DOHH2 (cell line): ENCODE measurements around the gene DPYSL5.

ENCODE experiments used
- H3F3A ChIP-seq: fragments of 200-600 bp; sonication (generic), shearing (Covaris generic); 2 replicates; pipeline ENCODE4 v1.6.0; 2016; ENCODE audit warnings: antibody characterized with exemption, mild to moderate bottlenecking; ENCODE audit not compliant: control insufficient read depth, insufficient read depth
- H3K27ac ChIP-seq: fragments of 200-600 bp; sonication (generic); 2 replicates; pipeline ENCODE4 v1.5.1; 2014; ENCODE audit warnings: low read depth, mild to moderate bottlenecking, low read length, moderate library complexity
- H3K27me3 ChIP-seq: fragments of 200-600 bp; sonication (generic); 2 replicates; pipeline ENCODE4 v1.6.1; 2014; ENCODE audit warnings: mild to moderate bottlenecking, low read length, mixed read lengths; ENCODE audit not compliant: control insufficient read depth
- H3K36me3 ChIP-seq: fragments of 200-600 bp; sonication (generic); 2 replicates; pipeline ENCODE4 v1.6.1; 2014; ENCODE audit warnings: mild to moderate bottlenecking, low read length, moderate library complexity, mixed read lengths; ENCODE audit not compliant: control insufficient read depth
- H3K4me1 ChIP-seq: fragments of 200-600 bp; sonication (generic); 2 replicates; pipeline ENCODE4 v1.6.1; 2014; ENCODE audit warnings: mild to moderate bottlenecking, low read length, mixed read lengths; ENCODE audit not compliant: control insufficient read depth
- H3K4me2 ChIP-seq: fragments of 200-600 bp; sonication (generic); 2 replicates; pipeline ENCODE4 v1.6.0; 2014; ENCODE audit warnings: mild to moderate bottlenecking, low read length, moderate library complexity
- H3K4me3 ChIP-seq: fragments of 200-600 bp; sonication (generic); 2 replicates; pipeline ENCODE4 v1.5.1; 2014; ENCODE audit warnings: mild to moderate bottlenecking, low read length, mixed read lengths
- H3K79me2 ChIP-seq: fragments of 200-600 bp; sonication (generic); 2 replicates; pipeline ENCODE4 v1.6.1; 2014; ENCODE audit warnings: mild to moderate bottlenecking, low read length, mixed read lengths; ENCODE audit not compliant: control insufficient read depth
- H3K9me2 ChIP-seq: fragments of 200-600 bp; sonication (generic); replicated peaks from 2 replicates; pipeline ENCODE4 v1.6.1; 2014; ENCODE audit warnings: mild to moderate bottlenecking, low read length, mixed read lengths; ENCODE audit not compliant: control insufficient read depth
- H3K9me3 ChIP-seq: fragments of 200-600 bp; sonication (generic); 2 replicates; pipeline ENCODE4 v1.6.1; 2014; ENCODE audit warnings: antibody characterized with exemption, low read length, mixed read lengths; ENCODE audit not compliant: control insufficient read depth, insufficient read depth
- H4K20me1 ChIP-seq: fragments of 200-600 bp; sonication (generic); 2 replicates; pipeline ENCODE4 v1.6.0; 2014; ENCODE audit warnings: low read depth, mild to moderate bottlenecking, antibody characterized with exemption, low read length, moderate library complexity; ENCODE audit not compliant: control insufficient read depth, insufficient read depth
- CTCF ChIP-seq: fragments of 200-600 bp; sonication (generic); IDR thresholded peaks from one replicate; pipeline ENCODE4 v1.5.1; 2014; ENCODE audit warnings: antibody characterized with exemption, mild to moderate bottlenecking, low read depth, low read length; ENCODE audit not compliant: poor library complexity, severe bottlenecking
- EZH2phosphoT487 ChIP-seq: fragments of 200-600 bp; sonication (generic); IDR thresholded peaks from 2 replicates; pipeline ENCODE4 v1.6.1; 2017; ENCODE audit warnings: borderline replicate concordance, mild to moderate bottlenecking, antibody characterized with exemption, low read length, moderate library complexity, mixed read lengths

Gene DPYSL5

GRCh38 chr2:26998323-26998722 is 150.4 kb downstream of the DPYSL5 start:
- no peaks in the 10 kb centered on the region for H4K20me1 ChIP-seq

More at GRCh38 chr2:26998323-26998722, 150.4 kb downstream of the DPYSL5 start:
- H3K9me2 ChIP-seq: no peaks in the 10 kb centered on the region
- TF ChIP-seq CTCF (no peak), EZH2phosphoT487 (no peak)
- no peaks in the 10 kb centered on the region for H3K4me1 ChIP-seq
- no peak overlapping the region for H3K4me3 ChIP-seq
- H3K9me3 ChIP-seq: no peaks in the 10 kb centered on the region
- H3F3A ChIP-seq: no peaks in the 10 kb centered on the region
- H3K27ac ChIP-seq: no peak overlapping the region
- H3K27me3 ChIP-seq: peaks cover 33% of the 10 kb centered on the region
- no peaks in the 10 kb centered on the region for H3K79me2 ChIP-seq
- H3K4me2 ChIP-seq: no peak overlapping the region
- no peaks in the 10 kb centered on the region for H3K36me3 ChIP-seq
